IMR-90 (cell line): ENCODE data around the gene RHOBTB3. TPM values are rescaled to one million over a fixed set of nuclear protein-coding genes. Genes with fewer than 3 reads are reported as not detected.

Experiments used
- ATAC-seq: fragments of 200-7000 bp; cut with Tn5 transposase; 2 replicates; pipeline ENCODE4 v1.9.1; 2020; ENCODE audit warnings: low read depth, mild to moderate bottlenecking, moderate library complexity
- BruUV-seq: library from RNA; stranded (reverse); fragments of 400-500 nt; replicated peaks from 2 replicates; lab custom pipeline; 2021; lab: Mats Ljungman, UMichigan
- CTCF ChIA-PET: fragments of 300-600 bp; formaldehyde crosslinking; extraction: SDS; loops from one replicate; lab custom pipeline; 2021; ENCODE audit warnings: antibody characterized with exemption; lab: Yijun Ruan, JAX
- POLR2A ChIA-PET: fragments of 300-600 bp; sonication (Branson Sonifier 250); formaldehyde crosslinking; loops from one replicate; lab custom pipeline; 2022; ENCODE audit warnings: antibody characterized with exemption; ENCODE audit not compliant: unreplicated experiment; lab: Charles Lee
- DNase-seq: peaks from one replicate; pipeline ENCODE4 v3.0.0; 2013
- H2AFZ ChIP-seq: replicated peaks from 2 replicates; pipeline ENCODE3; 2013; ENCODE audit warnings: low read length, mild to moderate bottlenecking; ENCODE audit not compliant: poor library complexity
- H2AK5ac ChIP-seq: 2 replicates; pipeline ENCODE4 v1.6.1; 2013; ENCODE audit warnings: low read depth, low read length, inconsistent platforms
- H2AK9ac ChIP-seq: replicated peaks from 2 replicates; pipeline ENCODE3; 2013; ENCODE audit warnings: mild to moderate bottlenecking, low read depth, low read length, moderate library complexity; ENCODE audit not compliant: poor library complexity
- H2BK120ac ChIP-seq: 2 replicates; pipeline ENCODE4 v1.6.1; 2013; ENCODE audit warnings: low read depth, low read length, inconsistent platforms
- H2BK15ac ChIP-seq: 3 replicates; pipeline ENCODE4 v1.6.1; 2013; ENCODE audit warnings: low read depth, low read length, inconsistent platforms
- H2BK20ac ChIP-seq: 2 replicates; pipeline ENCODE4 v1.6.1; 2013; ENCODE audit warnings: low read depth, mild to moderate bottlenecking, inconsistent platforms, low read length, moderate library complexity
- H2BK5ac ChIP-seq: 2 replicates; pipeline ENCODE4 v1.6.1; 2013; ENCODE audit warnings: mild to moderate bottlenecking, low read depth, low read length, inconsistent platforms; ENCODE audit not compliant: poor library complexity, severe bottlenecking
- H3K14ac ChIP-seq: replicated peaks from 2 replicates; pipeline ENCODE4 v1.6.1; 2013; ENCODE audit warnings: low read depth, low read length, inconsistent platforms
- H3K18ac ChIP-seq: 2 replicates; pipeline ENCODE4 v1.6.1; 2013; ENCODE audit warnings: low read depth, low read length, control low read depth
- H3K23ac ChIP-seq: 2 replicates; pipeline ENCODE4 v1.6.1; 2013; ENCODE audit warnings: low read depth, low read length, inconsistent platforms
- H3K27ac ChIP-seq: 2 replicates; pipeline ENCODE4 v1.5.1; 2013; ENCODE audit warnings: mild to moderate bottlenecking, control low read depth, low read length; ENCODE audit not compliant: insufficient read depth
- H3K27me3 ChIP-seq: 2 replicates; pipeline ENCODE4 v1.6.1; 2013; ENCODE audit warnings: low read length; ENCODE audit not compliant: control insufficient read depth, insufficient read depth
- H3K36me3 ChIP-seq: 2 replicates; pipeline ENCODE4 v1.6.1; 2013; ENCODE audit warnings: low read length, mixed read lengths; ENCODE audit not compliant: control insufficient read depth, insufficient read depth
- H3K4ac ChIP-seq: 2 replicates; pipeline ENCODE4 v1.6.1; 2013; ENCODE audit warnings: low read depth, low read length, inconsistent platforms
- H3K4me1 ChIP-seq: 2 replicates; pipeline ENCODE4 v1.6.1; 2013; ENCODE audit warnings: low read length, mixed read lengths; ENCODE audit not compliant: control insufficient read depth, insufficient read depth
- H3K4me2 ChIP-seq: 2 replicates; pipeline ENCODE4 v1.6.1; 2013; ENCODE audit warnings: low read depth, mild to moderate bottlenecking, control low read depth, low read length, moderate library complexity
- H3K4me3 ChIP-seq: 2 replicates; pipeline ENCODE4 v1.5.1; 2013; ENCODE audit warnings: low read depth, mild to moderate bottlenecking, control low read depth, low read length, moderate library complexity; ENCODE audit not compliant: insufficient read depth
- H3K56ac ChIP-seq: 2 replicates; pipeline ENCODE4 v1.6.1; 2013; ENCODE audit warnings: low read length, inconsistent platforms; ENCODE audit not compliant: insufficient read depth; ENCODE audit errors: extremely low read depth
- H3K79me1 ChIP-seq, 2 experiments: 2 replicates each; pipeline ENCODE4 v1.6.1; 2013; ENCODE audit warnings: low read length in 2 of 2, inconsistent platforms in 1 of 2, low read depth in 1 of 2
- H3K9ac ChIP-seq: 2 replicates; pipeline ENCODE4 v1.6.1; 2013; ENCODE audit warnings: low read depth, low read length, control low read depth
- H3K9me1 ChIP-seq: 2 replicates; pipeline ENCODE4 v1.6.1; 2013; ENCODE audit warnings: low read length, inconsistent platforms; ENCODE audit not compliant: insufficient read depth
- H3K9me3 ChIP-seq: 2 replicates; pipeline ENCODE4 v1.6.1; 2013; ENCODE audit warnings: low read length; ENCODE audit not compliant: control insufficient read depth, insufficient read depth
- H4K20me1 ChIP-seq: 2 replicates; pipeline ENCODE4 v1.6.1; 2013; ENCODE audit warnings: low read length, inconsistent platforms; ENCODE audit not compliant: insufficient read depth
- H4K5ac ChIP-seq: 2 replicates; pipeline ENCODE4 v1.6.1; 2013; ENCODE audit warnings: mild to moderate bottlenecking, low read depth, low read length, control low read depth
- H4K8ac ChIP-seq, 2 experiments: 2 replicates each; pipeline ENCODE4 v1.6.1; 2013; ENCODE audit warnings: low read depth in 2 of 2, low read length in 2 of 2, control low read depth in 1 of 2, inconsistent platforms in 1 of 2
- H4K91ac ChIP-seq: 2 replicates; pipeline ENCODE4 v1.6.1; 2013; ENCODE audit warnings: low read depth, low read length, inconsistent platforms; ENCODE audit not compliant: insufficient read depth
- BHLHE40 ChIP-seq: fragments of 150-350 bp; IDR thresholded peaks from 2 replicates; pipeline ENCODE4 v1.6.1; 2016; ENCODE audit warnings: mild to moderate bottlenecking, low read depth, low read length
- CHD1 ChIP-seq: IDR thresholded peaks from 2 replicates; pipeline ENCODE4 v1.6.1; 2012; ENCODE audit warnings: low read depth, low read length, improper control_type of control experiment
- ELK1 ChIP-seq: fragments of 150-350 bp; IDR thresholded peaks from 2 replicates; pipeline ENCODE4 v1.6.1; 2016; ENCODE audit warnings: low read depth, mild to moderate bottlenecking, low read length, moderate library complexity, borderline replicate concordance
- FOS ChIP-seq: fragments of 150-350 bp; IDR thresholded peaks from 2 replicates; pipeline ENCODE4 v1.6.1; 2016; ENCODE audit warnings: low read depth, low read length
- MAZ ChIP-seq: IDR thresholded peaks from 2 replicates; pipeline ENCODE4 v1.6.1; 2012; ENCODE audit warnings: low read depth, mild to moderate bottlenecking, low read length, improper control_type of control experiment, moderate library complexity, borderline replicate concordance
- MXI1 ChIP-seq: IDR thresholded peaks from 2 replicates; pipeline ENCODE4 v1.6.1; 2012; ENCODE audit warnings: low read depth, mild to moderate bottlenecking, low read length, moderate library complexity, borderline replicate concordance
- POLR2A ChIP-seq: IDR thresholded peaks from 2 replicates; pipeline ENCODE4 v1.6.1; 2012; ENCODE audit warnings: mild to moderate bottlenecking, low read depth, low read length
- RAD21 ChIP-seq: IDR thresholded peaks from 2 replicates; pipeline ENCODE4 v1.6.1; 2012; ENCODE audit warnings: low read length, improper control_type of control experiment
- RCOR1 ChIP-seq: IDR thresholded peaks from 2 replicates; pipeline ENCODE4 v1.6.1; 2012; ENCODE audit warnings: mild to moderate bottlenecking, low read length, improper control_type of control experiment; ENCODE audit not compliant: insufficient replicate concordance
- RFX5 ChIP-seq: IDR thresholded peaks from 2 replicates; pipeline ENCODE4 v1.8.0; 2012; ENCODE audit warnings: low read depth, mild to moderate bottlenecking, low read length, moderate library complexity
- SMC3 ChIP-seq: fragments of 150-350 bp; IDR thresholded peaks from 2 replicates; pipeline ENCODE4 v1.6.1; 2016; ENCODE audit warnings: low read depth, mild to moderate bottlenecking, antibody characterized with exemption, low read length, moderate library complexity
- USF2 ChIP-seq: fragments of 150-350 bp; IDR thresholded peaks from 2 replicates; pipeline ENCODE4 v1.6.1; 2017; ENCODE audit warnings: mild to moderate bottlenecking, antibody characterized with exemption, low read length, low read depth
- WGBS, 2 experiments: methylation state at CpG; one replicate each; pipeline versions ENCODE4 v1.1.5 to v1.1.7; 2013; ENCODE audit warnings: missing lambda C conversion rate in 2 of 2; ENCODE audit not compliant: insufficient read length in 1 of 2; ENCODE audit errors: extremely low coverage in 2 of 2; 5-methylcytosine and 5-hydroxymethylcytosine counted together
- dilution Hi-C: fragments of 300-500 bp; cut with HindIII; formaldehyde crosslinking; loops from one replicate; pipeline ENCODE4 v1.14.3; 2018; ENCODE audit warnings: low sequenced_read_pairs; ENCODE audit not compliant: unreplicated experiment
- in situ Hi-C: fragments of 300-500 bp; cut with MboI; formaldehyde crosslinking; loops from 3 replicates; pipeline ENCODE4 v1.14.3; 2019; ENCODE audit warnings: low sequenced_read_pairs, inconsistent platforms, mixed read lengths
- intact Hi-C: fragments of 100-400 bp; cut with micrococcal nuclease; formaldehyde crosslinking; loops from 2 replicates; pipeline ENCODE4 v1.10.0; 2022
- polyA plus RNA-seq, 3 experiments: library from polyadenylated mRNA; depleted of rRNA; stranded (reverse); fragments of >200 nt; gene quantifications; 2 replicates each; pipeline ENCODE4 v1.2.3, GENCODE V29; 2012; ENCODE audit warnings: low replicate concordance in 1 of 3
- total RNA-seq: library from RNA; depleted of rRNA; stranded (reverse); fragments of >200 nt; gene quantifications from 2 replicates; pipeline ENCODE4 v1.2.3, GENCODE V29; 2012
- TF ChIP-seq, protein P1 (sequence below): conservative IDR thresholded peaks from 2 replicates; pipeline ENCODE4 v1.5.1; 2012; ENCODE audit warnings: mild to moderate bottlenecking, low read depth, low read length, improper control_type of control experiment

RHOBTB3 gene
- total and polyA plus RNA-seq, 2 of the 4 experiments (the other 2 are of a cell fraction), result 117 to 447 TPM

DNA sequence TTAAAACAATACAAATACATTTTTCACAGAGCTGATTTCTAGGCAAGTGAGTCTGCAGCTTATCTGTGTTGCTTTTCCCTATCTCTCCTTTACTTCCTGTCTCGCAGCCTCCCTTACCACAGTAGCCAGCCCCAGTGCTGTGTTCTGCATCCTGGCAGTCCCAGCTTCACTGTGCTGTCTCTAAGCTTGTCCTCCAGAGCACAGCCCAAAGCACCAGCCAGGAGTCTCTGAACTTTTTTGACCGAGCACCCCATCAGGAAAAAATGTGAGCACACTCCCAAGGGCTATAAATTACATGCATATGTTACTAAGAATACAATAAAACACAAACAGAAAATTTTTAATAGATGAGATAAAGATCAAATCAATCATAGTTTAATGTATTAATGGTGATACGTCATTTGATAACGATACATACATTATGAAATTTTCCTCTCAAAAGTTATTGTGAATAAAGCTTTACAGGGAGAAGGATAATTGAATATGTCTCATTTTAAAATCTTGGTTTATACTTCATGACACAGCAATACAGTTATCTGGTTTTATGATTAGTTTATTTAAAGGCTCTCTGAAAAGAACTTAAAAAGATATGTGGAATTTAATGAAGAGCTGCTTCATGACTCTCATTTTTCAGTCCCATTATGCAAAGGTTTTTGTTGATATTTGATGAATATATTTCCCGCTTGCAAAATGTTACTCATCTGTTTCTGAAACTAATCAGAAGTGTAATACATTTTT lies 7.3 kb upstream of the RHOBTB3 start:
- H3K9ac ChIP-seq, result no peak overlapping the region
- intact Hi-C loops, result no loop called here
- H2BK5ac ChIP-seq, result peak overlapping the region; percentile 25
- no peak overlapping the region for H3K4me3 ChIP-seq
- no peak overlapping the region for H2AK5ac ChIP-seq
- H2BK15ac ChIP-seq, result no peak overlapping the region
- ChIA-PET POLR2A (no interaction called here), CTCF (interaction anchor here (0.6 to 3.5 kb wide), 5 partner anchors 14 to 169 kb away, joined by 3 to 16 read pairs (median 3); partner anchors contain the start of genes ARSK and SKIC3)
- ATAC-seq, result peak; percentile 63
- dilution Hi-C loops, result no loop called here
- H3K4ac ChIP-seq, result peak overlapping the region; percentile 58
- H3K4me2 ChIP-seq, result no peak overlapping the region; the same call in 1 of the 2 replicates
- H3K79me1 ChIP-seq, result peaks cover 0 to 13% of the 10 kb centered on the region in 2 experiments; a peak in 2 of 4 replicates
- TF ChIP-seq ELK1 (no peak), SMC3 (no peak), POLR2A (no peak), CHD1 (no peak), USF2 (no peak), BHLHE40 (no peak), FOS (no peak), RAD21 (no peak), MAZ (no peak), MXI1 (no peak), RCOR1 (no peak), RFX5 (no peak)
- TF ChIP-seq, protein P1, sequence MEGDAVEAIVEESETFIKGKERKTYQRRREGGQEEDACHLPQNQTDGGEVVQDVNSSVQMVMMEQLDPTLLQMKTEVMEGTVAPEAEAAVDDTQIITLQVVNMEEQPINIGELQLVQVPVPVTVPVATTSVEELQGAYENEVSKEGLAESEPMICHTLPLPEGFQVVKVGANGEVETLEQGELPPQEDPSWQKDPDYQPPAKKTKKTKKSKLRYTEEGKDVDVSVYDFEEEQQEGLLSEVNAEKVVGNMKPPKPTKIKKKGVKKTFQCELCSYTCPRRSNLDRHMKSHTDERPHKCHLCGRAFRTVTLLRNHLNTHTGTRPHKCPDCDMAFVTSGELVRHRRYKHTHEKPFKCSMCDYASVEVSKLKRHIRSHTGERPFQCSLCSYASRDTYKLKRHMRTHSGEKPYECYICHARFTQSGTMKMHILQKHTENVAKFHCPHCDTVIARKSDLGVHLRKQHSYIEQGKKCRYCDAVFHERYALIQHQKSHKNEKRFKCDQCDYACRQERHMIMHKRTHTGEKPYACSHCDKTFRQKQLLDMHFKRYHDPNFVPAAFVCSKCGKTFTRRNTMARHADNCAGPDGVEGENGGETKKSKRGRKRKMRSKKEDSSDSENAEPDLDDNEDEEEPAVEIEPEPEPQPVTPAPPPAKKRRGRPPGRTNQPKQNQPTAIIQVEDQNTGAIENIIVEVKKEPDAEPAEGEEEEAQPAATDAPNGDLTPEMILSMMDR, result no peak
- peak overlapping the region; percentile 7 for H3K18ac ChIP-seq
- H4K5ac ChIP-seq, result peak overlapping the region; percentile 19
- H3K9me3 ChIP-seq, result no peaks in the 10 kb centered on the region
- H2BK20ac ChIP-seq, result peak overlapping the region; percentile 16; the same call in 1 of the 2 replicates
- no peaks in the 10 kb centered on the region for H3K27me3 ChIP-seq
- peak overlapping the region; percentile 43; the same call in 1 of the 2 replicates for H3K14ac ChIP-seq
- BruUV-seq, result no TSS peak
- H4K91ac ChIP-seq, result peak overlapping the region; percentile 5
- peak; percentile 58 for DNase-seq
- in situ Hi-C loops, result no loop called here
- H4K20me1 ChIP-seq, result no peaks in the 10 kb centered on the region
- H4K8ac ChIP-seq, result peak overlapping the region in 1 of 2 experiments; percentile 57; a peak in 2 of 4 replicates
- H3K23ac ChIP-seq, result no peak overlapping the region
- no peak overlapping the region for H2AK9ac ChIP-seq
- no CpG with 5 or more reads among the region's 5 CpGs for WGBS, 2 experiments
- no peak overlapping the region for H3K56ac ChIP-seq
- H3K9me1 ChIP-seq, result peaks cover 7% of the 10 kb centered on the region; the same call in 1 of the 2 replicates
- H2BK120ac ChIP-seq, result peak overlapping the region; percentile 63
- H3K36me3 ChIP-seq, result no peaks in the 10 kb centered on the region
- H2AFZ ChIP-seq, result no peak overlapping the region
- H3K4me1 ChIP-seq, result peaks cover 24% of the 10 kb centered on the region
- peak overlapping the region; percentile 52; the same call in 1 of the 2 replicates for H3K27ac ChIP-seq
